Measurements from ENCODE around the gene IGFL3. TPM values are rescaled to one million over a fixed set of nuclear protein-coding genes. Genes with fewer than 3 reads are reported as not detected.
"Not testable (repeated sequence)": the region's sequence is repeated elsewhere in the genome, so short reads cannot be mapped to it uniquely, and the experiment has no call there.

Gene IGFL3
- total RNA-seq, 6 donors from 2014 or later, result not detected

GRCh38 chr19:46111376-46111775, 13.1 kb downstream of the IGFL3 start:
- Histone ChIP-seq H3K36me3 (no peaks in the 10 kb centered on the region), H3K27ac (no peak overlapping the region), H3K9me3 (no peaks in the 10 kb centered on the region), H3K4me3 (no peak overlapping the region), H3K27me3 (no peaks in the 10 kb centered on the region), H3K4me1 (no peaks in the 10 kb centered on the region)
- WGBS, 2 donors, result 65 to 75% methylated on average over 3 of the region's 3 CpGs
- TF ChIP-seq EP300 (IDR thresholded peaks at IDR 0.05), result no peak
- no peak for ATAC-seq (ENCODE audit: low FRiP score in 2 of 2)
- DNase-seq, result no peak

GRCh38 chr19:46109876-46110275, 14.6 kb downstream of the IGFL3 start:
- ATAC-seq (ENCODE audit: low FRiP score in 2 of 2), result no peak

GRCh38 chr19:46107371-46107770, 17.1 kb downstream of the IGFL3 start:
- Histone ChIP-seq H3K36me3 (no peaks in the 10 kb centered on the region), H3K4me1 (no peaks in the 10 kb centered on the region), H3K27me3 (no peaks in the 10 kb centered on the region), H3K4me3 (no peak overlapping the region), H3K9me3 (peaks cover 0 to 14% (median 0%) of the 10 kb centered on the region in 4 donors), H3K27ac (no peak overlapping the region)
- no peak for TF ChIP-seq POLR2AphosphoS5 (IDR thresholded peaks at IDR 0.05)
- no peak for TF ChIP-seq CTCF (IDR thresholded peaks at IDR 0.05)
- no peak for TF ChIP-seq EP300 (IDR thresholded peaks at IDR 0.05)
- TF ChIP-seq POLR2A (IDR thresholded peaks at IDR 0.05), result no peak
- ATAC-seq (ENCODE audit: low FRiP score in 2 of 2) (no peak), DNase-seq (no peak)
- WGBS, 2 donors, result 66 to 81% methylated on average over 5 to 6 of the region's 6 CpGs

More at GRCh38 chr19:46109876-46110275, 14.6 kb downstream of the IGFL3 start:
- H3K36me3 ChIP-seq, result no peaks in the 10 kb centered on the region
- no peak overlapping the region for H3K4me3 ChIP-seq
- 67 to 72% methylated on average over 6 of the region's 6 CpGs for WGBS, 2 donors
- no peak for DNase-seq
- no peaks in the 10 kb centered on the region for H3K27me3 ChIP-seq
- H3K4me1 ChIP-seq, result no peaks in the 10 kb centered on the region
- peaks cover 0 to 10% (median 0%) of the 10 kb centered on the region in 4 donors for H3K9me3 ChIP-seq
- TF ChIP-seq CTCF (IDR thresholded peaks at IDR 0.05), result no peak
- no peak for TF ChIP-seq POLR2AphosphoS5 (IDR thresholded peaks at IDR 0.05)
- no peak overlapping the region for H3K27ac ChIP-seq

- ATAC-seq (ENCODE audit: low FRiP score in 2 of 2); H3K4me1 ChIP-seq; H3K36me3 ChIP-seq; H3K27ac ChIP-seq; DNase-seq; H3K4me3 ChIP-seq; H3K27me3 ChIP-seq: not testable (repeated sequence)
- peaks cover 0 to 14% (median 6%) of the 10 kb centered on the region in 4 donors for H3K9me3 ChIP-seq
- 79 to 82% methylated on average over 7 of the region's 7 CpGs for WGBS, 2 donors
Observed at GRCh38 chr19:46102333-46102732, 22.2 kb downstream of the IGFL3 start.

- Histone ChIP-seq H3K27ac (no peak overlapping the region), H3K36me3 (no peaks in the 10 kb centered on the region), H3K4me3 (no peak overlapping the region), H3K9me3 (peaks cover 0 to 14% (median 11%) of the 10 kb centered on the region in 4 donors), H3K4me1 (no peaks in the 10 kb centered on the region), H3K27me3 (no peaks in the 10 kb centered on the region)
- TF ChIP-seq CTCF (IDR thresholded peaks at IDR 0.05) (no peak), POLR2A (IDR thresholded peaks at IDR 0.05) (no peak), EP300 (IDR thresholded peaks at IDR 0.05) (no peak), POLR2AphosphoS5 (IDR thresholded peaks at IDR 0.05) (no peak)
- DNase-seq (no peak), ATAC-seq (ENCODE audit: low FRiP score in 2 of 2) (no peak)
- 68% methylated on average over 6 of the region's 6 CpGs; no CpG with 5 or more reads in 1 of the 2 donors for WGBS, 2 donors
Observed at GRCh38 chr19:46101293-46101692, 23.2 kb downstream of the IGFL3 start.

- ATAC-seq (ENCODE audit: low FRiP score in 2 of 2), result no peak
- Histone ChIP-seq H3K4me3 (no peak overlapping the region), H3K9me3 (peaks cover 0 to 13% (median 9%) of the 10 kb centered on the region in 4 donors), H3K36me3 (no peaks in the 10 kb centered on the region), H3K27ac (no peak overlapping the region), H3K4me1 (no peaks in the 10 kb centered on the region), H3K27me3 (no peaks in the 10 kb centered on the region)
- no peak for TF ChIP-seq EP300 (IDR thresholded peaks at IDR 0.05)
- TF ChIP-seq POLR2AphosphoS5 (IDR thresholded peaks at IDR 0.05), result no peak
- no peak for TF ChIP-seq POLR2A (IDR thresholded peaks at IDR 0.05)
- no peak for TF ChIP-seq CTCF (IDR thresholded peaks at IDR 0.05)
- 81 to 82% methylated on average over 1 of the region's 1 CpG for WGBS, 2 donors
- no peak for DNase-seq
Observed at GRCh38 chr19:46100344-46100743, 24.1 kb downstream of the IGFL3 start.
